GM19463 (cell line): Measurements from ENCODE around the gene ZNF93.
"Not testable (repeated sequence)": the region's sequence is repeated elsewhere in the genome, so short reads cannot be mapped to it uniquely, and the experiment has no call there.

Experiments
- ATAC-seq: cut with Tn5 transposase; IDR thresholded peaks from one replicate; pipeline ENCODE4 v1.9.1; 2021; ENCODE audit warnings: mild to moderate bottlenecking, moderate library complexity; ENCODE audit not compliant: unreplicated experiment

The ZNF93 gene

DNA sequence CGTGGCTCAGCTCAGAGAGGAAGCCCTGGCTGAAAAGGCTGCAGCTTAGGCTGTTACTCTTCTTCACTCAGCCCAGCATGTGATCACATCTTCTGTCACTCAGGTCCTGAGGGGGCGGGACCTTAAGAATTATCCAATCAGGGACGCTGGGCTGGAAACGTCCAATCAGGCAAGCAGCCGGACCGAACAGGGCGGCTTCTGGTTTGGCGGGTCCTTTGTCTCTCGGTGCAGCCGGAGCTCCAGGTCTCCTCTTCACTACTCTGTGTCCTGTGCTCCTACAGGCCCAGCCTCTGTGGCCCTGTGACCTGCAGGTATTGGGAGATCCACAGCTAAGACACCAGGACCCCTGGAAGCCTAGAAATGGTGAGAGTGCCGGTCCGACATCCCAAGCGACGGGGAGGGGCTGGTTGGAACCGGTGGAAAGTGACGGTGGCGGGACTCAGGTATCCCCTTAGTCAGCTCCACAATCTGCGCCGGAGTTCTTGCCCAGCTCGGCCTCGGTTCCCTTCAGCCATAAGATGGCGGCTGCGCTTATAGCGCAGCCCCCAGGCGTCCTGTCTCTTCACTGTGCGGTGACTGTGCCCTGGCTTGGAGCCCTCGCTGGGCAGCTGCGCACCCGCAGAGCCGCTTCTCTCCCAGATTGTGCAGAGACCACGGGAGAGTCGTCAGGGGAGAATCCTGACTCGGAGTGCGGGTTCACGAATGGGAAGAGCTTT is at the start of gene ZNF93:
Gene ZNF93, plus strand, starts transcription at position 218 of the 716 bp plus-strand sequence. Its CDS starts 143 bp downstream, at position 361.
- peak; percentile 96 for ATAC-seq

DNA sequence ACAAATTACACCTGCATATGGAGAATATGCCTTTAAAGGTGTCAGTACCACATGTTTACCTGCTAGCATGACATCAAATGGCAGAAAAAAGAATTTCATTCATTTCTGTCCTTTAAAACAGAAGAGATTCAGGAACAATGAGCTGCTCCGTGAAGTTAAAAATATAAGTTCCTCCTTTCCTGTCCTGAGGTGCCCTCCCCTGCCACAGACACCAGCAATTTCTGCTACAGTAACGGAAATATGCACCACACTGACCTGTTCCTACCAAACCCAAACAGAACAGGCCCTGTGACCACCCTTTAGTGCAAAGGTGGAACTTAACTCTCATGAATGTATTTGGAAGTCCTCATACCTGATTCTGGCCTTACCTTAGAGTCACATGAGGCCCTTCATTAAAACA is 49.0 kb upstream of the ZNF93 start:
- ATAC-seq: not testable (repeated sequence)

DNA sequence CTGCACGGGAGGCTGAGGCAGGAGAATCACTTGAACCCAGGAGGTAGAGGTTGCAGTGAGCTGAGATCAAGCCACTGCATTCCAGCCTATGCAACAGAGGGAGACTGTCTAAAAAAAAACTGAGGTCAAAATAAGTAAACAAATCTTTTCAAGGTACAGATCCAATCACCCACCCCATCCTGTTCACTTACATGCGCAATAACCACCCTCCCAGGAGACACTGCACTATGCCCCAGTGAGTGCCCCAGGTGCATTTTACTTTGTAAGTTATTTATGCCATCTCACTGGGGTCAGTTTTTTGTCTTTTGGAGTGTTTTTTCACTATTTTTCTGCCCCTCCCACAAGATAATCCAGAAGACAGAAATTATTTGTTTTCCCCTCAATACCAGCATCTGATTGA is 42.0 kb upstream of the ZNF93 start:
- no peak for ATAC-seq

DNA sequence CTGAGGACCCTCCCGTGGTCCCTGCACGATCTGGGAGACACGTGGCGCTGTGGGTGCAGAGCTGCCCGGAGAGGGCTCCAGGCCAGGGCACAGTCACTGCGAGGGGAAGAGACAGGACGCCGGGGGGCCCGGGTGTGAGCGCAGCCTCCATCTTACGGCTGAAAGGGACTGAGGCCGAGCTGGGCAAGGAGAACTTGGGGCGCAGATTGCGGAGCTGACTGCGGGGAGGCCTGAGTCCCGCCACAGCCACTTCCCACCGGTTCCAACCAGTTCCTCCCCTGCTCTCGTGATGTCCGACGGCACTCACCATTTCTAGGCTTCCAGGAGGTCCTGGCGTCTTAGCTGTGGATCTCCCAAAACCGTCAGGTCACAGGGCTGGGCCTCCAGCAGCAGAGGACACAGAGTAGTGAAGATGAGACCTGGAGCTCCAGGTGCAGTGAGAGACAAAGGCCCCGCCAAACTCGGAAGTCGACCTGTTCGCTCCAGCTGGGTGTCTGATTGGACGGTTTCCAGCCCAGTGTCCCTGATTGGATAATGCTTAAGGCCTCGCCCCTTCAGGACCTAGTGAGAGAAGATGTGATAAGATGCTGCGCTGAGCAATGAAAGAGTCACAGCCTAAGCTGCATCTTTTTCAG is 39.9 kb upstream of the ZNF93 start:
- no peak for ATAC-seq

DNA sequence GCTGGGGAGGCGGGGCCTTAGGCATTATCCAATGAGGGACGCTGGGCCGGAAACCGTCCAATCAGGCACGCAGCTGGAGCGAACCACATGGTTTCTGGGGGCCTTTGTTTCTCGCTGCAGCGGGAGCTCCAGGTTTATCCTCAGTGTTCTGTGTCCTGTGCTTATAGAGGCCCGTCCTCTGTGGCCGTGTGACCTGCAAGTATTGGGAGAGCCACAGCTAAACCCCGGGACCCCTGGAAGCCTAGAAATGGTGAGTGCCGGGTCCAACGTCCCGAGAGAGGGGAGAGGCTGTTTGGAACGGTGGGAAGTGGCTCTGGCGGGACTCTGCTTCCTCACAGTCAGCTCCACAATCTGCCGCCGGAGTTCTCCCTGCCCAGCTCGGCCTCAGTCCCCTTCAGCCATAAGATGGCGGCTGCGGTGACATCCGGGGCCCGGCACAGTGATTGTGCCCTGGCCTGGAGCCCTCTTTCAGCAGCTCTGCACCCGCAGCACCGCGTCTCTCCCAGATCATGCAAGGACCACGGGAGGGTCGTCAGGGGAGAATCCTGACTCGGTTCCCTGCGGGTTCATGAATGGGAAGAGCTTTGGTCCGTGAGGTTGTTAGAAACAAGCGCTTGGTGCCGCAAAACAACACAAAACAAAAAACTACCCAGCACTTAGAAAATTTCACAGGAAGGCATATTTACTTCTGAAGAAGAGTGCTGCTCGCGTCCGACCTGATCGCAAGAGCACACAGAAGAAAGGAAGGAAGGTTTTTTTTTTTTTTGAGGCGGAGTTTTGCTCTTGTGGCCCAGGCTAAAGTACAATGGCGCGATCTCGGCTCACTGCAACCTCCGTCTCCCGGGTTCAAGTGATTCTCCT is 34.8 kb upstream of the ZNF93 start, which contains the start of gene ZNF253:
Gene ZNF253, plus strand, starts transcription at position 133 of the 861 bp plus-strand sequence. Its CDS starts 115 bp downstream, at position 248.
- peak; percentile 95 for ATAC-seq

DNA sequence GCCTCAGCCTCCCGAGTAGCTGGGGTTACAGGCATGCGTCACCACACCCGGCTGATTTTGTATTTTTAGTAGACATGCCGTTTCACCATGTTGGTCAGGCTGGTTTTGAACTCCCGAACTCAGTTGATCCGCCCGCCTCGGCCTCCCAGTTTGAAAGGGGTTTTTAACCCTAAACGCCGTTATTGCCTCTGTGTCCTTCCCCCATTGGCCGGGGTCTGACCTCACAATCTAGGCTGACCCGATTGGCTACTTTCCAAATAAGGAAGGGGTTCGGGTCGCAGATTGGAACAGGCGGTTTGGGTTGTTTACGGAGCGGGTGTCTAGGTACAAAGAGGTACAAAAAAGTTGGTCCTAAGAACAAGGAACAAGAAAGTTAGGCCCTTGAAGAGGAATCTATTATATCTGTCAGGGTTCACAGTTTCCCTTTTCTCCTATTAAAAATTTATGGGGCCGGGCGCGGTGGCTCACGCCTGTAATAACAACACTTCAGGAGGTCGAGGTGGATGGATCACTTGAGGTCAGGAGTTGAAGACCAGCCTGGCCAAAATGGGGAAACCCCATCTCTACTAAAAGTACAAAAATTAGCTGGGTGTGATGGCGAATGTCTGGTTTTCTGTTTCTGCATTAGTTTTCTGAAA is 34.0 kb upstream of the ZNF93 start:
- no peak for ATAC-seq

DNA sequence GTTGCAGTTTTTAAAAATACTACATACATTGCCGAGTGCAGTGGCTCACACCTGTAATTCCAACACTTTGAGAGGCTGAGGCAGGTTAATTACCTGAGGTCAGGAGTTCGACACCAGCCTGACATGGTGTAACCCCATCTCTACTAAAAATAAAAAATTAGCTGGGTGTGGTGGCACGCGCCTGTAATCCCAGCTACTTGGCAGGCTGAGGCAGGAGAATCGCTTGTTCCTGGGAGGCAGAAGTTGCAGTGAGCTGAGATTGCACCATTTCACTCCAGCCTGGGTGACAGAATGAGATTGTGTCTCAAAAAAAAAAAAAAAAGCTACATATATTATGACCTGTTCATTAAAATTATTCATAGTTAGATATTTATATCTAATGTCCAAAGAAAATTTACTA is 30.7 kb upstream of the ZNF93 start:
- ATAC-seq: not testable (repeated sequence)

DNA sequence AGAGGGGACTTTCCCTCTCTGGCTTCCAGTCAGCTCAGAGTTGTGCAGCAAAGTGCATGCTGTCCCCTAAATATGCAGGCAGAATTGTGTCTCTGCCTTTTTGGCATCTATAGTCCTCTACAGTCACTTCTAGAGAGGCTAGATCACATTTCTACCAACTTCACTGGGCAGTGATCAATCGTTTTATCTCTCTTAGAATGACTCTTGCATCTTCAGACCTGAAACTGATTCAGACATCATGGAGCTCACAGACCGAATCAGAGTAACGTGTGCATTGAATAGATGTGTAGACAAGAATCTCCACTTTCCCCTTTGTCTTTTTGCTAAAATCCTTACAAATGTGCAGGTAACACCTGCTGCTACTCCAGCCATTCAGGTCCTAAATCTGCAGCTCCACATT is 28.8 kb upstream of the ZNF93 start:
- no peak for ATAC-seq

DNA sequence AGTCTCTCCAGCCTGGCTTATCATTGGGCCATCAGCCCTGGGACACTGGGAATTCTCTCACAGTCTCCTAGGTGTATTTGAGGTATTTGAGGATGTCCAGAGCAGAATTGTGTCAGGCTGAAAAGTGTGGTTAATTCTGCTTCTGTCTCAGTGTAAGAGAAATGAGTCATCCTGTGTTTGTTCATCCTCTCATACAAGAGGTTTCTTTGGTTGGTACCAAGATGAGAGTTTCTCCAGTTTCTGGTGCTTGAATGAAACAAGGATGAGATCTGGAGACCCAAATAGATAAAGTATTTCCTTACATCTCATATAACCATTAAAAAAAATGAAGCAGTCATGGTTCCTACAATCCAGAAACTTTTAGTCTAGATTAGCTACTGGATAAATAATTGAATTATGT is 27.4 kb upstream of the ZNF93 start:
- no peak for ATAC-seq

DNA sequence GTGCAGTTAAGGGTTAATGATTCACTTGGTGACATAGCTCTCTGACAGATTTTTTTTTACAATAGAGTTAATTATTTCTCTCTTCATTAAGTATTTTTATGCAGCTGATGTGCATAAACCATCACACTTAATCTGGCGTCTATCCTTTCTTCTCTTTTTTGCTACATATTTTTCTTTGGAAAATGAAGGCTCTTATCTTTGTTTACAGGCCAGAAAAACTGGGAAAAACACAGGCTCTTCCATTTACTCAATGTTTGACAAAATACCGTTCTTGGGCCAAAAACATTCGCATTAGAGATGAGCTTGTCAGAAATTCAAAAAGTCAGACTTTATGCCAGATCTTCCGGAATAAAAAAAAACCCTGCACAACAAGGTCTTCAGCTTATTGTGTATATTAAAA is 23.0 kb upstream of the ZNF93 start:
- no peak for ATAC-seq

DNA sequence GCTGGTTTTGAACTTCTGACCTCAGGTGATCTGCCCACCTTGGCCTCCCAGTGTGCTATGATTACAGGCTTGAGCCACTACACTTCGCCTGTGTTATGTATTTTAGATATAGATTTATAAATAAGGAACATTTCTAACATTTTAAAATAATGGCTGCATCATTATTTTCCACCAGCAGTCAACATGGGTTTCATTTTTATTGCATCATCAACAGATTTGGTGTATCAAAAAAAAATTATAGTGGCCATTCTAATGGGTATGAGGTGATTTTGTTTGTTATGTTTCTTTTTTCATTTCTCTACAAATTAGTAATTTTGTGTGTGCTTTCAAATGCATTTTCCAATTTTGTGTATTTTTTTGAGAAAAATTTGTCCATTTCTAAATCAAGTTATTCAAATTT is 16.2 kb upstream of the ZNF93 start:
- no peak for ATAC-seq

DNA sequence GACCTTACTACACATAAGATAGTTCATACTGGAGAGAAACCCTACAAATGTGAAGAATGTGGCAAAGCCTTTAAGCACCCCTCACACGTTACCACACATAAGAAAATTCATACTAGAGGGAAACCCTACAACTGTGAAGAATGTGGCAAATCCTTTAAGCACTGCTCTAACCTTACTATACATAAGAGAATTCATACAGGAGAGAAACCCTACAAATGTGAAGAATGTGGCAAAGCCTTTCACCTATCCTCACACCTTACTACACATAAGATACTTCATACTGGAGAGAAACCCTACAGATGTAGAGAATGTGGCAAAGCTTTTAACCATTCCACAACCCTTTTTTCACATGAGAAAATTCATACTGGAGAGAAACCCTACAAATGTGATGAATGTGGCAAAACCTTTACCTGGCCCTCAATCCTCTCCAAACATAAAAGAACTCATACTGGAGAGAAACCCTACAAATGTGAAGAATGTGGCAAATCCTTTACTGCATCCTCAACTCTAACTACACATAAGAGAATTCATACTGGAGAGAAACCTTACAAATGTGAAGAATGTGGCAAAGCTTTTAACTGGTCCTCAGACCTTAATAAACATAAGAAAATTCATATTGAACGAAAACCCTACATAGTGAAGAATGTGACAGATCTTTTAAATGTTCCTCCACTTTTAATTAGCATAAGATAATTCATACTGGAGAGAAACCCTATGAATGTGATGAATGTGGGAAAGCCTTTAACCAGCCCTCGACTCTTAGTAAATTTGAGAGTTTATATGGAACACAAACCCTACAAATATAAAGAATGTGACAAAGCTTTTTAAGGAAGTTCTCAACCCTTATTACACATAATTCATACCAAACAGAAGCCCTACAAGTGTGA is 8.4 kb upstream of the ZNF93 start:
- not testable (repeated sequence) for ATAC-seq

DNA sequence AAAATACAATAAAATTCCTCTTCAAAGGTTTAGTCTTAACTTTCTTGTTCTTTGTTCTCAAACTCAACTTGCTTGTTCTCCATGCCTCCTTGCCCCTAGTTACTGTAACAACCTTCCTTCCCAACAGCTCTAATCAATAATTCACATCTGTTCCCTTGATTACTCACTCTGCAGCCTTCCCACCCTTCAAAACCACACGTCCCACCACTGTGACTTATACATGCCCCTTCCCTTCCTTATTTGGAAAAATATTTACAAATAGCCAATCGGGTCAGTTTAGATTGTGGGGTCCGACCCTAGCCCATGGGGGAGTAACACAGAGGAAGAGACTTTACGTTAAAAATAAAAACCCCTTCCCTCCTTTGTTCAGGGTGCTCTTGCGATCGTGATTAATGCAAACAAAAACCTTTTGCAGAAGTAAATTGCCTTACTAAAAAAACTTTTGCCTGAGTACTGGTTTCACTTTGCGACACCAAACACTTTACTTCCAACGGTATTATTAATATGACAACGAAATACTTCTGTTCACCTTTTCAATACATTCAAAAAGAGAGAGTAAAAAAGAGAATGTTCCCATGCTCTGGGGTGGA is 512 bp upstream of the ZNF93 start:
- no peak for ATAC-seq

DNA sequence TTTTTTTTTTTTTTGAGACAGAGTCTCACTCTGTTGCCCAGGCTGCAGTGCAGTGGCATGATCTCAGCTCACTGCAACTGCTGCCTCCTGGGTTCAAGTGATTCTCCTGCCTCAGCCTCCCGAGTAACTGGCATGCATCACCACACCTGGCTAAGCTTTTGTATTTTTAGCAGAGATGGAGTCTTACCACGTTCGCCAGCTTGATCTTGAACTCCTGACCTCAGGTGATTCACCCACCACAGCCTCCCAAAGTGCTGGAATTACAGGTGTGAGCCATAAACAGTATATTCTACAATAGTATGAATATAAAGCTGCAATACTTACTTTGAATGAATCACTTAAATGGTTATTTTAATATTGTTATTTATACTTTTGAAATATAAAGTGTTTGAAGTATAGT is 6.8 kb downstream of the ZNF93 start:
- not testable (repeated sequence) for ATAC-seq

DNA sequence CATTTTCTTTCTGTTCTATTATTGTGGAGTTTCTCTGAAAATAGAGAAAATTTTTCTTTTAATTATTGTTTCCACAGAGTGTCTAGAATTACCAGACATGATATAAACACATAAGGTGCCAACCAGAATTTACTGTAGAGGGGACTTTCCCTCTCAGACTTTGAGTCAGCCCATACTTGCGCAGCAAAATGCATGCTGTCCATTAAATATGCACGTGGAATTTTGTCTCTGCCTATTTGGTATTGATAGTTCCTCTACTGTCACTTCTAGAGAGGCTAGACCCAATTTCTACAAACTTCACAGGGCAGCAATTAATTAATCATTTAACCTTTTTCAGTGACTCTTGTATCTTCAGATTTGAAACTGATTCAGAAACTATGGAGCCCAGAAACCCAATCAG is 8.9 kb downstream of the ZNF93 start:
- no peak for ATAC-seq

DNA sequence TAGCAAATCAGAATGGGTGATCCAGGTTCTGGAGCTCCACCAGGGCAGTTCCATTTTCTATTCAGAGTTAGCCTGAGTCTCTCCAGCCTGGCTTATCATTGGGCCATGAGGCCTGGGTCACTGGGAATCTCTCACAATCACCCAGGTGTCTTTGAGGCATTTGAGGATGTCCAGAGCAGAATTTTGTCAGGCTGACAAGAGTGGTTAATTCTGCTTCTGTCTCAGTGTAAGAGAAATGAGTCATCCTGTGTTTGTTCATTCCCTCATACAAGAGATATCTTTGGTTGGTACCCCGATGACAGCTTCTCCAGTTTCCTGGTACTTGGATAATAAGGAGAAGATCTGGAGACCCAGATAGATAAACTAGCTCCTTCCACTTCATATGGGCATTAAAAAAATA is 10.4 kb downstream of the ZNF93 start:
- ATAC-seq: no peak

DNA sequence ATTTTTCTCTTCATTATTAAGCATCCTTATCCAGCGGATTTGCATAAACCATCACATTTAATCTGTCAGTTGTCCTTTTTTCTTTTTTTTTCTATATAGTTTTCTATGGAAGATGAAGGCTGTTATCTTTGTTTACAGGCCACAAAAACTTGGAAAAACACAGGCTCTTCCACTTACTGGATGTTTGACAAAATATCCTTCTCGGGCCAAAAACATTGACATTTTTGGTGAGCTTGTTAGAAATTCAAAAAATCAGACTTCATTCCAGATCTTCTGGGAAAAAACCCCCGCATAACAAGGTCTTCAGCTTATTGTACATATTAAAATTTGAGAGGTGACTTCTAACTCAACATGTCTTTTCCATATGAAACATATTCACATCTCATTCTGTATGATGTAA is 13.8 kb downstream of the ZNF93 start:
- ATAC-seq: no peak

DNA sequence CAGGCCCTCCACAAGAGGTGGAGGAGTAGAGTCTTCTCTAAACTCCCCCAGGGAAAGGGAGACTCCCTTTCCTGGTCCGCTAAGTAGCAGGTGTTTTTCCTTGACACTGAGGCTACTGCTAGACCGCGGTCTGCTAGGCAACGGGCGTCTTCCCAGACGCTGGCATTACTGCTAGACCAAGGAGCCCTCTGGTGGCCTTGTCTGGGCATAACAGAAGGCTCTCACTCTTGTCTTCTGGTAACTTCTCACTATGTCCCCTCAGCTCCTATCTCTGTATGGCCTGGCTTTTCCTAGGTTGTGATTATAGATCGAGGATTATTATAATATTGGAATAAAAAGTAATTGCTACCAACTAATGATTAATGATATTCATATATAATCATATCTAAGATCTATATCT is 29.7 kb downstream of the ZNF93 start:
- ATAC-seq: not testable (repeated sequence)

DNA sequence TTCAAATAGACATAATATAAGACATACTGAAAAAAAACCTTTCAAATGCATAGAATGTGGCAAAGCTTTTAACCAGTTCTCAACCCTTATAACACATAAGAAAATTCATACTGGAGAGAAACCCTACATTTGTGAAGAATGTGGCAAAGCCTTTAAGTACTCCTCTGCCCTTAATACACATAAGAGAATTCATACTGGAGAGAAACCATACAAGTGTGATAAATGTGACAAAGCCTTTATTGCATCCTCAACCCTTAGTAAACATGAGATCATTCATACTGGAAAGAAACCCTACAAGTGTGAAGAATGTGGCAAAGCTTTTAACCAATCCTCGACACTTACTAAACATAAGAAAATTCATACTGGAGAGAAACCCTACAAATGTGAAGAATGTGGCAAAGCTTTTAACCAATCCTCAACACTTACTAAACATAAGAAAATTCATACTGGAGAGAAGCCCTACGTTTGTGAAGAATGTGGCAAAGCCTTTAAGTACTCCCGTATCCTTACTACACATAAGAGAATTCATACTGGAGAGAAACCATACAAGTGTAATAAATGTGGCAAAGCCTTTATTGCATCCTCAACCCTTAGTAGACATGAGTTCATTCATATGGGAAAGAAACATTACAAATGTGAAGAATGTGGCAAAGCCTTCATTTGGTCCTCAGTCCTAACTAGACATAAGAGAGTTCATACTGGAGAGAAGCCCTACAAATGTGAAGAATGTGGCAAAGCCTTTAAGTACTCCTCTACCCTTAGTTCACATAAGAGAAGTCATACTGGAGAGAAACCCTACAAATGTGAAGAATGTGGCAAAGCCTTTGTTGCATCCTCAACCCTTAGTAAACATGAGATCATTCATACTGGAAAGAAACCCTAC is 32.9 kb downstream of the ZNF93 start:
- not testable (repeated sequence) for ATAC-seq
